Astrocyte of the spinal cord (primary cell): ENCODE results near the gene THPO.

Source experiments
- DNase-seq: peaks from one replicate; pipeline ENCODE4 v3.0.0; 2011; ENCODE audit warnings: low read depth, low spot score
- H3K4me3 ChIP-seq: 2 replicates; pipeline ENCODE4 v1.5.1; 2011; ENCODE audit warnings: low read depth, mild to moderate bottlenecking, low read length, moderate library complexity
- CTCF ChIP-seq: IDR thresholded peaks from 2 replicates; pipeline ENCODE4 v1.5.1; 2012; ENCODE audit warnings: low read depth, mild to moderate bottlenecking, low read length, inconsistent platforms
- in situ Hi-C: cut with HindIII; loops from 2 replicates; pipeline ENCODE4 v1.10.0; 2017; ENCODE audit warnings: low sequenced_read_pairs

The THPO gene

GRCh38 chr3:184375747-184376461 lies 2.1 kb downstream of the THPO start:
- in situ Hi-C loops = no loop called here
- no peak for DNase-seq
- TF ChIP-seq CTCF = no peak
- H3K4me3 ChIP-seq = no peak overlapping the region

DNA sequence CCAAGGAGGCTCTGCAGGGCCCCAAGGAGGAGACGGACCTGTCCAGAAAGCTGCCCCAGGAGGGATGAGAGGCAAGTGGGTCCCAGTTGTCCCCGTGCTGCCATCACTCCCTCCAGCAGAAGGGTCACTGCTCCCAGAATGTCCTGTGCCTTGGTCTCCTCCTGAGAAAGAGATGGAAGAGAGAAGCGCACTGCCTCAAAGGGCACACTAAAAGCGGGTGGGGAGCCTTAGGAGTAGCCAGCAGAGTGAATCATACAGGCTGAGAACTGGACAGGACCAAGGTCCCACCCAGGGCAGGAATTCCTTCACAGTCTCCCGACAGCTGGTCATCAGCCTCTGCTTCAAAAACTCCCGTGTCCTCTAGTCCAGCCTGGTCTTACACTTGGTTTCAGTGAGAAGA lies 4.6 kb downstream of the THPO start:
- DNase-seq = peak; percentile 23
- H3K4me3 ChIP-seq = no peak overlapping the region
- in situ Hi-C loops = no loop called here
- no peak for TF ChIP-seq CTCF

GRCh38 chr3:184372911-184373310 lies 5.1 kb downstream of the THPO start:
- no peak for DNase-seq
- no peak for TF ChIP-seq CTCF
- H3K4me3 ChIP-seq = no peak overlapping the region
- in situ Hi-C loops = no loop called here

DNA sequence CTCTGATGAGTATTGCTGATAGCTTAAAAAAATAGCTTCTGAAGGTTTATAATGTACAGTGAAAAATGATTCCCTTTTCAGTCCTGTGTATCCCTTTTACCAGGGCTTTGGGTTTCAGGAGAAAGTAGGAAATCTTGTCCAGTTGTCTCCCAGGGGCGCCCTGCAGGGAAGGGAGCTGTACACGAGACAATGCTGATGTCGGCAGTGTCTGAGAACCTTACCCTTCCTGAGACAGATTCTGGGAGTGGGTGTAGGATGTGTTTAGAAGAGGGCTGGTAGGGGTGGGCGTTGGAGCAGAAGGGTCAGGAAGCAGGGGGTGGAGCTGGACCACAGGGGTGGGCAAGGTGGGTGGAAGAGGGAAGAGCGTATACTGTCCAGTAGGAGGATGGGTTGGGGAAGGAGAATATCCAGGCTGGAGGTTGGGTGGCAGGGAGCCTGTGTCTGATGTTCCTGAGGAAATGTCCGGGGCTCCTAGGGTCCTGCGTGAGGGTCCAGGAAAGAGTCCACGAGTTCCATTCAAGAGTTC lies 5.6 kb downstream of the THPO start:
- no peak for DNase-seq
- no peak for TF ChIP-seq CTCF
- H3K4me3 ChIP-seq = no peak overlapping the region
- in situ Hi-C loops = no loop called here

GRCh38 chr3:184371570-184372018 lies 6.4 kb downstream of the THPO start:
- in situ Hi-C loops = no loop called here
- DNase-seq = peak; percentile 91
- no peak overlapping the region for H3K4me3 ChIP-seq
- TF ChIP-seq CTCF = peak; percentile 98

- peak; percentile 92 for DNase-seq
- H3K4me3 ChIP-seq = no peak overlapping the region
- no peak for TF ChIP-seq CTCF
- in situ Hi-C loops = no loop called here
Measured at GRCh38 chr3:184368586-184369183, 9.3 kb downstream of the THPO start.
